ENCODE measurements around the gene PLSCR3. TPM values are rescaled to one million over a fixed set of nuclear protein-coding genes. Genes with fewer than 3 reads are reported as not detected.
A peak's percentile ranks its signal among the peaks of the same experiment; 100 is the strongest.
"Not testable (repeated sequence)": the region's sequence is repeated elsewhere in the genome, so short reads cannot be mapped to it uniquely, and the experiment has no call there.

PLSCR3 gene
- total RNA-seq, 2 donors from 2014 or later = 22.4 to 29.0 TPM

DNA sequence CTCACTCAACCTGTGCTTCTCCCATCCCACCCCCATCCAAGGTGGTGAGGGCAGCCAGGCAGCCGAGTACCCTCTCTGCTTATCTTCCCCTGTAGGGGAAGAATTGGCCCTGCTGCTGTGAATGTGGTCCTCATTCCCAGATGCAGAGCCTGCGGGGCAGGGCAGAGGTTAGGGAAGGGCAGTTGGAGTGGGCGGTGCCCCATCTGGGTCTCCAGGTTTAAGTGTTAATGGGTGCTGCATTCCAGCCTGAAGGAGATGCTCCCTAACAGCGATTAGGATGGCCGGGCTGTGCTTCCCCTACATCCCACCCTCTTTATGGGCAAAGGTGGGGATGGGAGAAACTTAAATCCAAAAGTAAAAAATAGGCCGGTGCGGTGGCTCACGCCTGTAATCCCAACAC, 27.2 kb downstream of the PLSCR3 start:
- no peak for DNase-seq
- intact Hi-C loops (cut with DNase I) = loop anchor here in 1 of 2 donors (5.0 kb wide), 1 partner anchor 60 kb away; the partner anchor contains the start of genes SPEM2 and SPEM3
- no peak for ATAC-seq

DNA sequence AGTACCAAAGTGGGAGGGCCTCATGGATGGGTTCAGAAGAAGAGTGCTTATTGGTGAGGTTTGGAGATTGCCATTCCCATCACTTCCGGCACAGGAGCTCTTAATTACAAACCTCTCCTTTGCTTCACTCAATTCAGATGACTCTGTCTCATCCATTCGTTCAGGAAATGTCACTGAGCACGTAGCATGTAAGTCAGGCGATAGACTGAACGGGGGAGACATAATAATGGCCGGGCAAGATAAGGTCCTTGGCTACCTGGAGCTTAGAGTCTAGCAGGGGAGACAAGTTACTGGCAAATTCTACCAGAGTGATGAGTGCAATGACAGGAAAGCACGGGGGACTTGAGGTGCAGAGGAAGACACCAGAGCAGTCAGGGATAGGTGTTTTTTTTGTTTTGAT, 28.4 kb downstream of the PLSCR3 start:
- intact Hi-C loops (cut with DNase I) = loop anchor here in 1 of 2 donors (5.0 kb wide), 1 partner anchor 61 kb away; the partner anchor contains the start of genes SPEM2 and SPEM3
- ATAC-seq, DNase-seq: not testable (repeated sequence)

DNA sequence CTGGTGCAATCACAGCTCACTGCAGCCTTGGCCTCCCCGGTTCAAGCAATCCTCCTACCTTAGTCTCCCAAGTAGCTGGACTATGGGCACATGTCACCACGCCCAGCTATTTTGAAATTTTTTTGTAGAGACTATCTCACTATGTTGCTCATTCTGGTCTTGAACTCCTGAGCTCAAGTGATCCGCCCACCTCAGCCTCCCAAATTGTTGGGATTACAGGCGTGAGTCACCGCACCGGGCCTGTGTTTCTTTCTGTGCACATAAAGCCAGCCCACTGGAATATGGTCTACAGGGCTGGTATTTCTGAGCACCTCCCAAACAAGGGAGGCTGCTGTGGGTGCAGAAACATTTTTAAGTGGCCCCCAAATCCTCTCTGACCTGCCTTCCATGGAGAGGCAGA, 31.0 kb downstream of the PLSCR3 start:
- intact Hi-C loops (cut with DNase I) = no loop called here
- ATAC-seq (no peak), DNase-seq (no peak)

DNA sequence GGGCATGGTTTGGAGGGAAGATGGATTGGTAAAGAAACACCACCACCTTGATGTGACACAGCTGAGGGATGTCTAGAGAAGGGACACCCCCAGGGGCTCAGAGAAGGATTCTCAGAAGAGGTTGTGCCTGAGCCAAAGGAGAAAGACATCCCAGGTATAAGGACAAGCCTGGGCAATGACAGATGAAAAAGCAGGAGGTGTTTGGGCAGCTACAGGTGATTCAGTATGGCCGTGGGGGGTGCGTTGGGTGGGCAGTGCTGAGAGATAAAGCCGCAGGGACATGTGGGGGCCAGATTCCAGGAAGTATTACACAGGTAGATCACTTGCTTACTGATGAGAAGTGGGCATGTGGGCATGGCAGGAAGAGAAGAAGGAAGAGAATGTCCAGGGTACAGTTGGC, 32.4 kb downstream of the PLSCR3 start:
- intact Hi-C loops (cut with DNase I) = no loop called here
- DNase-seq = no peak
- ATAC-seq = no peak

DNA sequence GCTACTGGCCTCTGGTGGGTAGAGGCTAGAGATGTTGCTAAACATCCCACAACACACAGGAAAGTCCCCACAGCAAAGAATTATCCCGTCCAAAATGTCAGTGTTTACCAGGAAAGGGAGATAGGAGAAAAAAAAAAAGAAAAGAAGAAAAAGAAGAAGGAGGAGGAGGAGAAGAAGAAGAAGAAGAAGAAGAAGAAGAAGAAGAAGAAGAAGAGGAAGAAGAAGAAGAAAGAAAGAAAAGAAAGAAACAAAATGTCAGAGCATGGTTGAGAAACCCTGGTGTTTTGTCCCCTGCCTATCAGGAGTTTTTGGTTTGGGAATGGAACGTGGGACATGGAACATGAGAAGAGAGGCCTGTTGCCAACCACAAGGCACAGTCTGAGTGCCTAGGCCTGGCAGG, 36.9 kb downstream of the PLSCR3 start:
- intact Hi-C loops (cut with DNase I) = loop anchor here in 1 of 2 donors (5.0 kb wide), 2 partner anchors 35 to 80 kb away; partner anchors contain the start of genes FGF11, PLSCR3 and TMEM102
- DNase-seq = no peak
- no peak for ATAC-seq

DNA sequence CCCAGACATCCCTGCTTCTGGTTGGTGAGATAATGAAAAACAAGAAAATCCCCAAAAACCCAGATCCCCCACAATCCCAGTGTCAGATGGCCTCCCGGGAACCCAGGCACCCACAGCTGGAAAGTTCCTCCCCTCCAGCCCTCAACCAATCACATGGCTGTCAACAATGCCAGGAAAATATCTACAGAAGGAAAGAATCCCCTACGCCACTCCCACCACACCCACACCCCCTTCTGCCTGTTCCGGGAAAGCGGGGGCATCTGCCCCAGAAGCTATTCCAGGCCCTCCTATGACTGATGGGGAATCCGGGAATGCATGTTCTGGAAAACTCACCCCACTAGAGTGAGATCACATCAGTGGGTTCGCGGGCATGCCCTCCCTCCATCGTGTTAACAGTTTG, 37.6 kb downstream of the PLSCR3 start:
- intact Hi-C loops (cut with DNase I) = loop anchor here in 1 of 2 donors (5.0 kb wide), 2 partner anchors 36 to 81 kb away; partner anchors contain the start of genes FGF11, PLSCR3 and TMEM102
- ATAC-seq = no peak
- DNase-seq = no peak

DNA sequence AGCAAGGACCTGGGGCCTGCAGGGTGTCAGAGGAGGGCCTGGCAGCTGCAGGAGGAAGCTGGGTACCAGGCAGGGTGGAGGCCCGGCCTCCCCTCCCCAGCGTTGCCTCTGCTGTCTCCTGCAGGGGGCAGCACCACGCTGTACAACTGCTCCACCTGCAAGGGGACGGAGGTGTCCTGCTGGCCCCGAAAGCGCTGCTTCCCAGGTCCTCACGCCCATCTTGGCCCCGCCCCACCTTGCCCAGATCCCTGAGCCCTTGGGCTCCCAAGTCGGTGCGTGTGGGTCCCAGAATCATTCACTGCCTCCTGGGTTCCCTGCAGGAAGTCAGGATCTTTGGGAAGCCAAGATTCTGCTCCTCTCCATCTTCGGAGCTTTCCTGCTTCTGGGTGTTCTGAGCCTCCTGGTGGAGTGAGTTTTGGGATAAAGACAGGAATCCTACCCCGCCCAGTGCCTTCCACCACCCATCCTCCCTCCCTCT, 38.2 kb downstream of the PLSCR3 start:
- intact Hi-C loops (cut with DNase I) = loop anchor here in 1 of 2 donors (5.0 kb wide), 2 partner anchors 36 to 81 kb away; partner anchors contain the start of genes FGF11, PLSCR3 and TMEM102
- ATAC-seq (peak in 1 of 2 donors; percentile 32), DNase-seq (peak; percentile 82)

DNA sequence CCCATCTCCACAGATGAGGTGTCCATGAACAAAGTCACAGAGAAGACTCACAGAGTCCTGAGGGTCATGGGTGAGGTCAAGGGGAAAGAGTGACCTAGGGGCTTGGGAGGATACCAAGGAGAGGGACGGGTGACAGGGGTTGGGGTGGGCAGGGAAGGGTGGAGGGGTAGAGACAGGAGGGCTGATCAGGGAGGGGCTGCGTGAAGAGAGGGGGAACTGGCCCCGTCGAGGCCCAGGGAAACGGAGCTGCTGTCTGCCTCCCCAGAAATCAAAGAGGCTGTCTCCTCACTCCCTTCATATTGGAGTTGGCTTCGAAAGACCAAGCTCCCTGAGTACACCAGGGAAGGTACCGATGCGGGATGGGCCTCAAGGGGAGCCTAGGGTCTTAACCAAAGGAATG, 38.8 kb downstream of the PLSCR3 start:
- intact Hi-C loops (cut with DNase I) = loop anchor here in 1 of 2 donors (5.0 kb wide), 2 partner anchors 37 to 82 kb away; partner anchors contain the start of genes FGF11, PLSCR3 and TMEM102
- DNase-seq (no peak), ATAC-seq (no peak)

DNA sequence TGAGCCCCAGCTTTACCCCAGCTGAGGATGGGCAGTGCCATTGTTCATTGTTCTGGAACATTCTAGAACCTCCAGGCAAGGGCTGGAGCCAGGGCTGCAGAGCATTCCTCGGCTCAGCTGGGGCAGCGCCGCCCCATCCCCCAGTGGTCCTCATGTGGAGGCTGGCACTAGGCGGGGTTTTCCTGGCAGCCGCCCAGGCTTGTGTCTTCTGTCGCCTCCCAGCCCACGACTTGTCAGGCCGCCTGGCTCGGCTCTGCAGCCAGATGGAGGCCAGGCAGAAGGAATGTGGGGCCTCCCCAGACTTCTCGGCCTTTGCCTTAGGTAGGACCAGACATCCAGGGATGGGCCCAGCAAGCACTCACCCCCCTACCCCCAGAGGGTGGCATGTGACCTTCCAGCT, 39.3 kb downstream of the PLSCR3 start, which contains the start of gene TMEM95:
Gene TMEM95 (plus strand): TSS at position 104 of the 400 bp plus-strand sequence. CDS start 49 bp downstream, at position 153.
- DNase-seq (peak; percentile 57), ATAC-seq (no peak)
- intact Hi-C loops (cut with DNase I) = loop anchor here in 1 of 2 donors (5.0 kb wide), 2 partner anchors 37 to 82 kb away; partner anchors contain the start of genes FGF11, PLSCR3 and TMEM102

DNA sequence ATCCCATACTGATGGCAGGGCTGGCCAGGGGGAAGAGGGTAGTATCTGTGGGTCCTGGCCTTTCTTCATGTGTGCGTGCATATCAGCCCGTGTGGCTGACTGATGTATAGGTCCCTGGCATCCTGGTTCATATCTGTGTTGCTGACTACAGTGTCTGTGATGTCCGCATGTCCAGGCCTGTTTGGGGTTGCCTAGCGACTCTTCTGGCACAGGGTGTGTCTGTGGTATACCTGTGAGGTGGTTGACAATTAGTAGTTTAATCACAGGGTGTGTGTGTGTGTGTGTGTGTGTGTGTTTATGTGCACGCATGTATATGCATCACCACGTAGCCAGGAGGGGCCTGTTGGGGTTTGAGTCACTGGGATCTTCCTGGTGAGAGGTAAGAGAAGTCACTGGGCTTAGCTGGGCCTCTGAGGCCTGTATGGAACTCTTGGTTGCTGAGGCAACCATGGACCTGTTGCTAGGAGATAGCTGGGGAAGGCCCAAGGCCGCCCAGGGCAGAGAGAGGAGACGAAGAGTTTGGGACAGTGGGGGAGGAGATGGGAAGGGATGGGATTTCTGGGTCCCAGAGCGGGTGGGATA, 40.0 kb downstream of the PLSCR3 start:
- DNase-seq (no peak), ATAC-seq (no peak)
- intact Hi-C loops (cut with DNase I) = no loop called here

DNA sequence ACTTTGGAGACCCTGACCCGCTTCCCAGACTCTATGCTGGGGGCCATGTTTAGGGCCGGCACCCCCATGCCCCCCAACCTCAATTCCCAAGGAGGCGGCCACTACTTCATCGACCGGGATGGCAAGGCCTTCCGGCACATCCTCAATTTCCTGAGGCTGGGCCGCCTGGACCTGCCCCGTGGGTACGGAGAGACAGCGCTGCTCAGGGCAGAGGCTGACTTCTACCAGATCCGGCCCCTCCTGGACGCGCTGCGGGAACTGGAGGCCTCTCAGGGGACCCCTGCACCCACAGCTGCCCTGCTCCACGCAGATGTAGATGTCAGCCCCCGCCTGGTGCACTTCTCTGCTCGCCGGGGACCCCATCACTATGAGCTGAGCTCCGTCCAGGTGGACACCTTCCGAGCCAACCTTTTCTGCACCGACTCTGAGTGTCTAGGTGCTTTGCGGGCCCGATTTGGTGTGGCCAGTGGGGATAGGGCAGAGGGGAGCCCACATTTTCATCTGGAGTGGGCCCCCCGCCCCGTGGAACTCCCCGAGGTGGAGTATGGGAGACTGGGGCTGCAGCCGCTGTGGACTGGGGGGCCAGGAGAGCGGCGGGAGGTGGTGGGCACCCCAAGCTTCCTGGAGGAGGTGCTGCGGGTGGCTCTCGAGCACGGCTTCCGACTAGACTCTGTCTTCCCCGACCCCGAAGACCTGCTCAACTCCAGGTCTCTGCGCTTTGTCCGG, 41.3 kb downstream of the PLSCR3 start:
- ATAC-seq = no peak
- intact Hi-C loops (cut with DNase I) = loop anchor here in 1 of 2 donors (2.0 kb wide), 1 partner anchor 208 kb away; the partner anchor contains the start of gene SENP3
- no peak for DNase-seq

DNA sequence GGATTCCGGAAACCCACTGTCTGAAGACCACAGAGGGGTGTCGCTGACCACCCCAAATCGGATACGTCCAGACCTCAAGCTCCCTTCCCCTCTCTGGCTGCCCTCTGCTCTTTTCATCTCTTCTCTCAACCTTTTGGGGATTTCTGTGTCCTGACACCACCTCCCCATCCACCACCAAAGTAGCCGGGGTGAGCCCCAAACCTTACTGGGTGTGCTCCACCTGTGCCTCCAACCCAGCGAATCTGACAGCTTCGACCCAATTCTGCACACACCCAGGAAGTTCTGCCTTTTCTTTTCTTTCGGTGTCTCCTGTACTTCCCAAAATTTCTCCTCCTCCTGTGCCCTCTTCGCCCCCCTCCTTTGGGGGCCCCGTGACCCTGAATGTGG, 41.8 kb downstream of the PLSCR3 start:
- no peak for ATAC-seq
- intact Hi-C loops (cut with DNase I) = loop anchor here in 1 of 2 donors (2.0 kb wide), 1 partner anchor 208 kb away; the partner anchor contains the start of gene SENP3
- no peak for DNase-seq

DNA sequence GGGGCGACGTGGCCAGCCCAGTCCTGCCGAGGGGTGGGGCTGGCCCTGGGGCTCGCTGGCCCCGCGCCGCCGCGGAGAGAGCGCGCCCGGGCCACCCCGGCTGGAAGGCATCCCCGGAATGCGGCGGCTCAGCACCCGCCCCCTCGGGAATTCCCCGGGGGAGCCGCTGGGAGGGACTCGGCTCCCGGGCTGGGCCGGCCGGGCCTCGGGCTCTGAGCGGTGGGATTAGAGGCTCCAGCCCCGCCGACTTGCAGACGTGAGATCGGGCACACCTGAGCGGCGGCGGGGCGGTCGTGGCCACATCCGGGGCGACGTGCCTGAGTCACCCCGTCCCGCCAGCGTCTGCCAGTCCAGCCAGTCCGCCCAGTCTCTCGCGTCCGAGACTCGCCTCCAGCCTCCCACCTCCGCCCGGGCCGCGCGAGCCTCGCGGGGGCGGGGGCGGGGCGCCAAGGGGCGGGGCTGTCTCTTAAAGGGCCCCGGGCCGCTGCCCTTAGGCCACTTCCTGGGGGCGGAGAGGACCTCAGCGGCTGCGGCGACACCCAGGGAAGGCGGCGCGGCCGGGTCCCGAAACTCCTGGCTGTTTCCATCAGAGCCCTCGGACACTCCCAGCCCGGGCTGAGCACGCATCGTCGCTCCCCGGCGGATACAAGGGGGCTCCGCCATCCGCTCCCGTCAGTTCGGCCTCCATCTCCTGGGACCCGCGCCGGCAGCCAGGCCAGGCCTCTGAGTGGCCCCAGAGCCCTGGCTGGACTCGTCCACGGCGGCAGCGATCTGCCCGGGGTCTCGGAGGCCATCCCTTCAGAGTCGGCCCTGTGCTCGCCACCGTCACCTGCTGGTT, 42.4 kb downstream of the PLSCR3 start, which contains the start of gene KCTD11:
Gene KCTD11 (plus strand): TSS at position 498 of the 838 bp plus-strand sequence.
- peak; percentile 79 to 80 for ATAC-seq
- DNase-seq = peak; percentile 93
- intact Hi-C loops (cut with DNase I) = loop anchor here in 1 of 2 donors (2.0 kb wide), 1 partner anchor 209 kb away; the partner anchor contains the start of gene SENP3

DNA sequence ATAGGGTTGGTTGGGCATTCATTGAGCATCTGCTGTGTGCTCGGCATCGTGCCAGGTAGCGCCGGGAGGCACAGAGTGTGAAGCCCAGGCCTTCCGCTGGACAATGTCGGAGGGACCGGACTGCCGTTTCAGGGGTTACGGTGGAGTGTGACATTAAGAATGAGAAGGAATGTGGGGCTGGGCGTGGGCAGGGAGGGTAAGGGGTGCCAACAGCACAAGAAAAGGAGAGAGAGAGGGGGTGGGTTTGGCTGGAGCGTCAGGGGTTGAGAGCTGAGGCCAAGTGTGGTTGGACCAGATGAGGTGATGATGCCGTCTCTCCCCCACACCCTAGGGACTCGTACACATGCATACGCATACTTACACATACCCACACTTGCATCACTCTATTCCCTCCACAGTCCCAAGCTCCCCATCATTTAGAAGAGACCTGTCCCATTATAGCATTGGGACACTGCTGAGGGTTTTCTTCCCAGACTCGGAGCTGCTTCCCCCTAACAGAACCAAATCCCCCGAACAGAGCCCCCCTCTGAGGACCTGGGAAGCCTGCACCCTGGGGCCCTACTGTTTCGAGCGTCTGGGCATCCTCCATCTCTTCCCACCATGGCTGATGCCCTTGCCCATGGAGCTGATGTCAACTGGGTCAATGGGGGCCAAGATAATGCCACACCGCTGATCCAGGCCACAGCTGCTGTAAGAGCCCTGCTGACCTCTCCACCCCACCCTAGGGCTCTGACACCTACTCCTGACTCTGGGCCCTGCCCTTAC, 45.7 kb downstream of the PLSCR3 start:
- intact Hi-C loops (cut with DNase I) = loop anchor here in 1 of 2 donors (5.0 kb wide), 1 partner anchor 66 kb away; the partner anchor contains the start of gene SLC2A4
- ATAC-seq (no peak), DNase-seq (no peak)

DNA sequence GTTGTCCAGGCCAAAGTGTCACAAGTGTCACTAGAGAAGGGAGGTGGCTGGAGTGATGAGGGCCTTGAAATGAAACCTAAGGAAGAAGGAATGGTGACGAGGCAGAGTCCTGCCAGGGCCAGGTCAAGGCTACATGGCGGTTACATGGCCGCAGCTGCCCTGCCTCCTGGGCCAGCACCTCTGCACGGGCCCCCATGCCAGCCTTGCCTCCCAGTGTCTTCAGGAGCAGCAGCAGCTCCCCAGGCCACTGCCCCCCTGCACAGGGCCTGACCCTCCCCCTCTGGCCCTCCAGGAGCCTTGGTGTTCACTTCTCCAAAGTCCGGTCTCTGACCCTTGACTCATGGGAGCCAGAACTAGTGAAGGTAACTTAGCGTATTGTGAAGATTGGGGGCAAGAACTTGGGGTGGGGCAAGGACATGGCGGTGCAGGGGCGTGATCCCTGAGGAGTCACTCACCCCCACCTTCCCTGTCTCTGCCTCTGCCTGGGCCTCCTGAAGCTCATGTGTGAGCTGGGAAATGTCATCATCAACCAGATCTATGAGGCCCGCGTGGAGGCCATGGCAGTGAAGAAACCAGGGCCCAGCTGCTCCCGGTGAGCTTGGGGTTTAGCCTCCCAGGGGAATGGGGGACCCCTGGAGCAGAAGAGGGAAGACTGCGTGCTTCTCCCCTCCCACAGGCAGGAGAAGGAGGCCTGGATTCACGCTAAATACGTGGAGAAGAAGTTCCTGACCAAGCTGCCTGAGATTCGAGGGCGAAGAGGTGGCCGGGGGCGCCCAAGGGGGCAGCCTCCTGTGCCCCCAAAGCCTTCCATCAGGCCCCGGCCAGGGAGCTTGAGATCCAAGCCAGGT, 46.5 kb downstream of the PLSCR3 start:
- DNase-seq = no peak
- intact Hi-C loops (cut with DNase I) = loop anchor here in 1 of 2 donors (5.0 kb wide), 1 partner anchor 66 kb away; the partner anchor contains the start of gene SLC2A4
- ATAC-seq = no peak

DNA sequence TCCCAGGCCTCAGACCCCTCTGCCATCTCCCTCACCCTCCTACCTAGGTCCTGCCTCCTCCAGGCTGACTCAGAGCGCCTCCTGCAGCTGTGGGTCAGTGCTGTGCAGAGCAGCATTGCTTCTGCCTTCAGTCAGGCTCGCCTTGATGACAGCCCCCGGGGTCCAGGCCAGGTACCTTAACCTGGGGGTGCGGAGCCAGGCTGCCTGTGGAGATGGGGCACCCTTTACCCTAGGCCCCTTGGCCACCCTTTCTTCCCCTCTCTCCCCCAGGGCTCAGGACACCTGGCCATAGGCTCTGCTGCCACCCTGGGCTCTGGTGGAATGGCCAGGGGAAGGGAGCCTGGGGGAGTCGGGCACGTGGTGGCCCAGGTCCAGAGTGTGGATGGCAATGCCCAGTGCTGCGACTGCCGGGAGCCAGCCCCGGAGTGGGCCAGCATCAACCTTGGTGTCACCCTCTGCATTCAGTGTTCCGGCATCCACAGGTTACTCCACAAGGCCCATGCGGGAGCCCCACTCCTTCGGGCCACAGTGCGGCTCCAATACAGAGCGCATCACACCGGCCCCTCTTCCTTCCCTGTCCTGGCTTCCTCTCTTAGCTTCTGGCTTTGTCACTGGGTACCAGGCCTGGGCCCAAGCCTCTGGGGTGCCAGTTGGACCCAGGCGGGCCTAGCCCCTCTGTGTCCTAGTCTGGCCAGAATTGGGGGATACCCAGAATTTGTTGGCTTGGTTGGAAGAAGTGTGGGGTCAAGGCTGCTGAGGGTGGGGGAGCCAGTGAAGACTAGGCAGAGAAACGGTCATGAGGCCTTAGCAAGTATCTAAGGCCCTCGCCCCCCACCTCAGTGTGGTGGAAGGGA, 47.3 kb downstream of the PLSCR3 start:
- intact Hi-C loops (cut with DNase I) = loop anchor here in 1 of 2 donors (5.0 kb wide), 1 partner anchor 65 kb away; the partner anchor contains the start of gene SLC2A4
- DNase-seq (no peak), ATAC-seq (no peak)

Data from left cardiac atrium (tissue), 4 donors.